ENCODE results near the gene NR2F2.

The NR2F2 gene

GRCh38 chr15:96332637-96333121 is 2.2 kb downstream of the NR2F2 start:
- DNase-seq: no peak

GRCh38 chr15:96333131-96334016 is 2.9 kb downstream of the NR2F2 start:
- DNase-seq: no peak

DNA sequence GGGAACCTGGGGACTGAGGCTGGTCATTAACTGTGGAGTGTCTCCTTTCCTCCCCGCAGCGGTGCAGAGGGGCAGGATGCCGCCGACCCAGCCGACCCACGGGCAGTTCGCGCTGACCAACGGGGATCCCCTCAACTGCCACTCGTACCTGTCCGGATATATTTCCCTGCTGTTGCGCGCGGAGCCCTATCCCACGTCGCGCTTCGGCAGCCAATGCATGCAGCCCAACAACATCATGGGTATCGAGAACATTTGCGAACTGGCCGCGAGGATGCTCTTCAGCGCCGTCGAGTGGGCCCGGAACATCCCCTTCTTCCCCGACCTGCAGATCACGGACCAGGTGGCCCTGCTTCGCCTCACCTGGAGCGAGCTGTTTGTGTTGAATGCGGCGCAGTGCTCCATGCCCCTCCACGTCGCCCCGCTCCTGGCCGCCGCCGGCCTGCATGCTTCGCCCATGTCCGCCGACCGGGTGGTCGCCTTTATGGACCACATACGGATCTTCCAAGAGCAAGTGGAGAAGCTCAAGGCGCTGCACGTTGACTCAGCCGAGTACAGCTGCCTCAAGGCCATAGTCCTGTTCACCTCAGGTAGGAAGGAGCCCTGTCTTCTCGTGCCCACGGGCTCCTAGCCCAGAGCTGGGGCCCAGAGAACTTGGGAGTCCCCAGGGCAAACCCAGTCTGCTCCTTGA is 3.7 kb downstream of the NR2F2 start:
- DNase-seq: no peak

DNA sequence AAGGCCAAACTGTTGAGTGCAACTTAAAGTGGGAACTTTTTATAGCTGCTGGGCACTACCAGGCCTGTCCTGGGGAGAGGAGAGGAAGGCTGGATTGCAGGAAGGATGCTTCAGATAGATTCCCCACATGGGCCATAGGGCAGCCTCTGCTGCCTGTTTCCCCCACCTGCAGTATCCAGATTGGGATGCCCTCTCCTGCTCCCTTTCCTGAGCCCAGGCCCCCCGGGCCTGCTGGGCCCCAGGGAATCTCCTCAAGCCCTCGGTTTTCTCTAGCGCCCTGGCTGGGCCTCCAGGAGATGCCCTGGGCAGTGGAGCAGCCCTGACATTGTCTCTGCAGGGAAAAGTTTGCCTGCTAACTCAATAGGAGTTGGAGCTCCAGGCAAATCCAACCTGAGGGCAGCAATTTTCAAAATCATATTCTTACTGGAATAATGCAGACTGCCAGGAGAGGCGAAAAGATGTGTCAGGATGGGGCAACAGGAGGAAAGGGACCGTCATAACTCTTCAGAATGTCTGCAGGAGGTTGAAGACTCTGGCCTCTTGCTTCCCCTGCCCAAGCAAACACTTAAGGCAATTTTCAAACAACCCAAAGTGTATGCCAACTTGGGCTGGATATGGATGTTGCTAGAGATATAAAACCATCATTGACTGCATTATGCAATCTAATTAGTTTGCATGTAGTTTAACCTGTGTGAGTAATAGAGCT is 4.4 kb downstream of the NR2F2 start:
- no peak for DNase-seq

DNA sequence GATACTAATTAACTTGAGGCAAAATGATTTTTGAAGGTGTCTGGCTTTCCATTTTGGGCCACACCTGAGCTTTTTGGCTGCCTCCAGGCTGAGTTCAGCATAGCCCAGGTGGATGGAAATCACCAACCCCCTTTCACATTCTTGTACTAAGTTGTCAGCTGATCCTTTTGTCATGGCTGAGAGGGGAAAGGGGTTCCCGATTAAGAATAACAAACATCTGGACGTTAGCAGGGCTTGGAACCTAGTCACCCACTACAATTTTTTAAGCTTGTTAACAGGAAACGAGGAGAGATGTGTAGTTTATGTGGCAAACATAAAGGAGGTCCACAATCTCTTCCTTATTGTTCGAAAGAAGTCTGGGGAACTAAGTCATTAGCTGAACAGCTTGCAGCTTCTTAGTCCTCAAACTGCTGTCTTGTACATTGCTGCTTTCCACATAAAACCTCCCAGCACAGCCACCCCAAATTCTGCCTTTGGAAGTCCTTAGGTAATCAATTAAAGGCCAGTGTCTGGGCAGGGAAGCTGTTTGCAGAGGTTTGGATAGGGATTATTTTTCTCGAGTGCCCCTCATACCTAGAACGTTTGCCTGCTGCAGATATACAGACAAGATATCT is 5.0 kb downstream of the NR2F2 start:
- no peak for DNase-seq

GRCh38 chr15:96336108-96336595 is 5.7 kb downstream of the NR2F2 start:
- no peak for DNase-seq

GRCh38 chr15:96336596-96337364 is 6.3 kb downstream of the NR2F2 start:
- no peak for DNase-seq

- no peak for DNase-seq
These were observed 7.0 kb downstream of the NR2F2 start for GRCh38 chr15:96337365-96338023.

DNA sequence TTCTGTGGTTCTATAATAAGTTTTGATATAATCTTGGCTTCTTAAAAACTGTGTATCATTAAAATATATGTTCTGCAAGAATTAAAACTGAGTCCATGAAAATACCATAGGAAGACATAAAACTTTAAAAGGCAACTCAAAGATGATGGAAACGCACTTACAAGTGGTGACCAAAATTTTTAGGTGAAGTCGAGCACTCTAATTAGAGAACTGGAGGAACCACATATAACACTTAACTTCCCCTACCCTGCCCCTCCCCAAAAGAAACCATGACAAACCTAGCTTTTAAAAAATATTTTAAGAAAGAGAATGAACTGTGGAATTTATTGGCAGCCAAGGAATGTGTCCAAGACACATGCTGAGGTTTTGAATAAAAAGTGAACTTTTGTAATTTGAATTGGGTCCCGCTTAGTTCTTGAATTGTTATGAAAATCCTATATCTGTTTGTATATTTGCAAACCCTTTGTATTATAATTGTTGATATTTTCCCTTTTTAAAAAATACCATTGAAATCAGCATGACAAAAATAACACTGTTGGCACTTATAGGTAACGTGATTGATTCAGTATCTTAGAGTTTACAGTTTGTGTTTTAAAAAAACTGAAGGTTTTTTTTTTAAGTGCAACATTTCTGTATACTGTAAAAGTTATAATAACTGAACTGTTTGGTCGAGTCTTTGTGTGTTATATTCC is 7.7 kb downstream of the NR2F2 start:
- DNase-seq: no peak

- no peak for DNase-seq
These were observed 8.5 kb downstream of the NR2F2 start for GRCh38 chr15:96338766-96339618.

DNA sequence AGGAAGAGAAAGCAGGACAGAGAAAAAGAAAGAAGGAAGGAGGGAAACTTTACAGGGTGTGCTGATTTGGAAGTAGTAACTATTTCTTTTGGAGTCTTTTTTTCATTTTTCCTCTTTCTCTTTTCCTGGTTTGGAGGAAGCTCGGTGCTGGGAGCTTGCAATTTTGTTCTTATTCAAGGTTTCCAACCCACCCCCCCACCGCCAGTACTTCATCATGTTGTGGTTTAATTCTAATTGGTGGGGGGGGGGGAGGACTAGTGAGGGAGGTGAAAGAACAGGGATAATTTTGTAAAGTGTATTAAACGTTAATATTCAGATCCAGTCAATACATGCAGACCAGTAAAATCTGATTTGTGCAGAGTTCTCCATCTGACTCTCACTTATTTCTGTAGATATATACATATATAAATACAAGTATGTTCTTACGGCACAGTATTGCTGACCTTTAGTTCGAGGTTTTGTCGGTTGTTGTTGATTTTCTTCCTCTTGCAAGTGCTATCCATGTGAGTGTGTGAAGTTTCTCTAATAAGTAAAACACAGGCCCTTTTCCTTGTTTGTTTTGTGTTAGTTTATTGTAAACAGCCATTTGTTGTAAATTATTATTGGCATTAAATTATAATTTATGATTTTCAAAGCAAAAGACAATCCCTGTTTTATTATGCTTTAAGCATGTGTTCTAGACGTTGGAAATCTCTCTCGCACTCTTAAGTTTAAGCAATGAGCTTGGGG is 9.3 kb downstream of the NR2F2 start:
- no peak for DNase-seq

DNA sequence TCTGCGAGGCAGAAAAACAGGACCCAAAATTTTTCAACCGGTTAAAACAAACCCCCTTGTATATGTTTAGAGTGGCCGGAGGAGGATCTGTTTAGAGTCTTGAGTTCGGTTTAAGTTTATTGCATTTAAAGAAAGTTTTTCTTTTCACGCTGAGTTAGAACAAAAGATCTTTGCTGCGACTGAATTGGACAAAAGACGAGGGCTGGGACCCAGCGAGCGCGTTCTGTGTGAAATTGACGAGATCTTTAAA is 9.8 kb downstream of the NR2F2 start:
- DNase-seq: no peak

GRCh38 chr15:96340598-96341512 is 10.4 kb downstream of the NR2F2 start:
- DNase-seq: no peak

- no peak for DNase-seq
These were observed 11.3 kb downstream of the NR2F2 start for GRCh38 chr15:96341513-96342405.

DNA sequence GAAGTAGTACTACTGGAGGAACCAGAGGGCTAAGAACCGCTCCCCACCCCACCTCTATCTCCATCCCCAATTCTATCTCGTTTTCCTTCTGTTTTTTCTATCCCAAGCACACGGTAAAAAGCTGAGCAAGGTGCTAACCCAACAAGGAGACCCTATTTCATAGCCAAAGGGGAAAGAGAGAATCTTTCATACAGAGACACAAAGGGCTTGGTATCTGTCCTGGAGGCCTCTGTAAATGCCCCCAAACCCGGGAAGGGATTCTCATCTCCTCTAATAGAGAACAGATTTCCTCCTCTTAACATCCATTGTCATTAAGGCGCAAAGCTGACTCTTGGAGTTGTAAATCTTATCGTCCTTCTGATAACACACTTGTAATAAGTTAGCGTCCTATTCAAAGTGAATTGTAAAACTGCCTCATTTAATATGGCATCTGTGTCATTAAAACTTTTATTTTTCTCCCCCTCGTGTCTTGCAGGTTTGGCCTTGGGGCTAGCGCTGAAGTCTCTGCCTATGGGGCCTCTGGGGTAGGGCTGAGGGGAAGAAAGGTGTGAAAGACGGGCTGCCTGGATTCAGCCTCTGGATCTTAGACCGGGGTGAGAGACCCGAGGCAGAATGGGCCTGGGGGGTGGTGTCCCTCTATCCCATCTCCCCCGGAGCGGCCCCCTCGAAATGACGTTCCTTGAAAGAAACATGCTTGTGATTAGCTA is 12.1 kb downstream of the NR2F2 start:
- no peak for DNase-seq
